ENCODE results near the gene RASSF5.

DNA sequence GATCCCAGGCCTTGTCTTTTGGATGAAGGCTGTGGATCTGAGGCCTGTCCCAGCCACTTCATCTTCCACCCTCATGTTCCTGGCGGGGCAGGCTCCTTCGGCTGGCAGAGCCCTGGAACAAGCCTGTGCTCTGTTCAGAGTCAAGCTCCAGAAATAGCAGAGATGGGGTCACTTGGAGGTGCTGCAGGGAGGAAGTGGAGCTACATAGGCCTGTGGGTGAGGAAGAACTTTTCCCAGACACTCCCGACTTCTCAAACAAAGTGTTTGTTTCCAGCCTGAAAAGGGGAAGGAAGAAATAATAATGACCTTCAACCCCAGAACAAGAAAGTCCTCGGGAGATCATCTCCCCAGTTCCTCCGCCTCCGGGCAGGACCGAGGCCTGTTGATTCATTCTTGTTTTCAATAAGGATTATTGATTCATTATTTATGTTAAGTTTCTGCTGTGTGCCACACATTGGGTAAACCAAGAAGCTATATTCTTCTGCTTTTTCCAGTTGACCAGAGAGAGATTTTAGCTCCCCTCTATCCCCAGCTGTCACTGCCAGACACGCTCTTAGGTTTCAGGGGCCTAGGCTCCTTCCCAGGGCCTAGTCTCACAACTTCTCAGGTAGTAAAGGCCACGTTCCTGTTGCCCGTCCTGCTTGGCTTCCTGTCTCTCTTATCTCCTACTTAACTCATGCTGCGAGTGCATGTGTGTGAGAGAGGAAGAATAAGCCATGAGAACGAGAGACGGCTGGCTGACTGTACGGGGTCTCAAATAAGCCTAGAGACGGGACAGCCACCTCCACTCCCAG is 20.1 kb upstream of the RASSF5 start:
- TF ChIP-seq, protein P1, sequence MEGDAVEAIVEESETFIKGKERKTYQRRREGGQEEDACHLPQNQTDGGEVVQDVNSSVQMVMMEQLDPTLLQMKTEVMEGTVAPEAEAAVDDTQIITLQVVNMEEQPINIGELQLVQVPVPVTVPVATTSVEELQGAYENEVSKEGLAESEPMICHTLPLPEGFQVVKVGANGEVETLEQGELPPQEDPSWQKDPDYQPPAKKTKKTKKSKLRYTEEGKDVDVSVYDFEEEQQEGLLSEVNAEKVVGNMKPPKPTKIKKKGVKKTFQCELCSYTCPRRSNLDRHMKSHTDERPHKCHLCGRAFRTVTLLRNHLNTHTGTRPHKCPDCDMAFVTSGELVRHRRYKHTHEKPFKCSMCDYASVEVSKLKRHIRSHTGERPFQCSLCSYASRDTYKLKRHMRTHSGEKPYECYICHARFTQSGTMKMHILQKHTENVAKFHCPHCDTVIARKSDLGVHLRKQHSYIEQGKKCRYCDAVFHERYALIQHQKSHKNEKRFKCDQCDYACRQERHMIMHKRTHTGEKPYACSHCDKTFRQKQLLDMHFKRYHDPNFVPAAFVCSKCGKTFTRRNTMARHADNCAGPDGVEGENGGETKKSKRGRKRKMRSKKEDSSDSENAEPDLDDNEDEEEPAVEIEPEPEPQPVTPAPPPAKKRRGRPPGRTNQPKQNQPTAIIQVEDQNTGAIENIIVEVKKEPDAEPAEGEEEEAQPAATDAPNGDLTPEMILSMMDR (IDR thresholded peaks at IDR 0.05; ENCODE audit: poor library complexity, severe bottlenecking), result no peak
- no peak for TF ChIP-seq EZH2 (IDR thresholded peaks at IDR 0.05; ENCODE audit: borderline replicate concordance, insufficient read depth, low read length, poor library complexity, severe bottlenecking)
- no peak for TF ChIP-seq TAF1 (IDR thresholded peaks at IDR 0.05; ENCODE audit: low read depth)
- no peak for TF ChIP-seq EP300 (conservative IDR thresholded peaks at IDR 0.05; ENCODE audit: poor library complexity, severe bottlenecking)
- no peak for TF ChIP-seq MXI1 (conservative IDR thresholded peaks at IDR 0.05; ENCODE audit: poor library complexity, severe bottlenecking)
- TF ChIP-seq, protein P2, sequence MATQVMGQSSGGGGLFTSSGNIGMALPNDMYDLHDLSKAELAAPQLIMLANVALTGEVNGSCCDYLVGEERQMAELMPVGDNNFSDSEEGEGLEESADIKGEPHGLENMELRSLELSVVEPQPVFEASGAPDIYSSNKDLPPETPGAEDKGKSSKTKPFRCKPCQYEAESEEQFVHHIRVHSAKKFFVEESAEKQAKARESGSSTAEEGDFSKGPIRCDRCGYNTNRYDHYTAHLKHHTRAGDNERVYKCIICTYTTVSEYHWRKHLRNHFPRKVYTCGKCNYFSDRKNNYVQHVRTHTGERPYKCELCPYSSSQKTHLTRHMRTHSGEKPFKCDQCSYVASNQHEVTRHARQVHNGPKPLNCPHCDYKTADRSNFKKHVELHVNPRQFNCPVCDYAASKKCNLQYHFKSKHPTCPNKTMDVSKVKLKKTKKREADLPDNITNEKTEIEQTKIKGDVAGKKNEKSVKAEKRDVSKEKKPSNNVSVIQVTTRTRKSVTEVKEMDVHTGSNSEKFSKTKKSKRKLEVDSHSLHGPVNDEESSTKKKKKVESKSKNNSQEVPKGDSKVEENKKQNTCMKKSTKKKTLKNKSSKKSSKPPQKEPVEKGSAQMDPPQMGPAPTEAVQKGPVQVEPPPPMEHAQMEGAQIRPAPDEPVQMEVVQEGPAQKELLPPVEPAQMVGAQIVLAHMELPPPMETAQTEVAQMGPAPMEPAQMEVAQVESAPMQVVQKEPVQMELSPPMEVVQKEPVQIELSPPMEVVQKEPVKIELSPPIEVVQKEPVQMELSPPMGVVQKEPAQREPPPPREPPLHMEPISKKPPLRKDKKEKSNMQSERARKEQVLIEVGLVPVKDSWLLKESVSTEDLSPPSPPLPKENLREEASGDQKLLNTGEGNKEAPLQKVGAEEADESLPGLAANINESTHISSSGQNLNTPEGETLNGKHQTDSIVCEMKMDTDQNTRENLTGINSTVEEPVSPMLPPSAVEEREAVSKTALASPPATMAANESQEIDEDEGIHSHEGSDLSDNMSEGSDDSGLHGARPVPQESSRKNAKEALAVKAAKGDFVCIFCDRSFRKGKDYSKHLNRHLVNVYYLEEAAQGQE (IDR thresholded peaks at IDR 0.05; ENCODE audit: borderline replicate concordance), result no peak
- no peak for TF ChIP-seq POLR2AphosphoS5 (IDR thresholded peaks at IDR 0.05)
- no peak for TF ChIP-seq SMC3 (conservative IDR thresholded peaks at IDR 0.05; ENCODE audit: poor library complexity)
- TF ChIP-seq RAD21 (conservative IDR thresholded peaks at IDR 0.05), result no peak

All from neural cell (in vitro differentiated cells).